ENCODE results near the gene DHX36.

DNA sequence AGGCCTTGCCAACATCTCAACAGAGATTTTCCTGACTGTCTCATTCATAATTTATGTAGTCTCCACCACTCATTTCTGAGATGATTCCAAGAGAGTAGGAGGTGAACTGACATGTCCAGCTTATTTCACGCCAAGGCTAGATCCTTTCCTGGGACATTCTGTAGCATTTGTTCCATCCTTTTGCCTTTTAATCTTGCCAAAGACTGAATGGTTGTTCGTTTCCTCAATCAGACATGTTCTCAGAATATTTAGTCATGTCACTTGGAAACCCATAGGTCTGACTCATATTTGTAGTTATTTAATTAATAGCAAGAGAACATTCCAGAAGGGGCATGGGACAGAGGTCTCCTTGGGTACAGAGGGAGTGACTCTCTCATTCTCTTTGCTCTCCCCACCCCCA, 80.9 kb downstream of the DHX36 start:
- TF ChIP-seq EP300 (IDR thresholded peaks at IDR 0.05; ENCODE audit: borderline replicate concordance) (no peak), RAD21 (IDR thresholded peaks at IDR 0.05; ENCODE audit: low read depth) (no peak), TCF12 (IDR thresholded peaks at IDR 0.05; ENCODE audit: low read depth) (no peak), CEBPB (IDR thresholded peaks at IDR 0.05) (no peak), CREB1 (IDR thresholded peaks at IDR 0.05; ENCODE audit: low read depth) (no peak), TAF1 (IDR thresholded peaks at IDR 0.05; ENCODE audit: low read depth) (no peak)
- TF ChIP-seq, protein P1, sequence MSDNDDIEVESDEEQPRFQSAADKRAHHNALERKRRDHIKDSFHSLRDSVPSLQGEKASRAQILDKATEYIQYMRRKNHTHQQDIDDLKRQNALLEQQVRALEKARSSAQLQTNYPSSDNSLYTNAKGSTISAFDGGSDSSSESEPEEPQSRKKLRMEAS (IDR thresholded peaks at IDR 0.05), result no peak
- TF ChIP-seq, protein P2, sequence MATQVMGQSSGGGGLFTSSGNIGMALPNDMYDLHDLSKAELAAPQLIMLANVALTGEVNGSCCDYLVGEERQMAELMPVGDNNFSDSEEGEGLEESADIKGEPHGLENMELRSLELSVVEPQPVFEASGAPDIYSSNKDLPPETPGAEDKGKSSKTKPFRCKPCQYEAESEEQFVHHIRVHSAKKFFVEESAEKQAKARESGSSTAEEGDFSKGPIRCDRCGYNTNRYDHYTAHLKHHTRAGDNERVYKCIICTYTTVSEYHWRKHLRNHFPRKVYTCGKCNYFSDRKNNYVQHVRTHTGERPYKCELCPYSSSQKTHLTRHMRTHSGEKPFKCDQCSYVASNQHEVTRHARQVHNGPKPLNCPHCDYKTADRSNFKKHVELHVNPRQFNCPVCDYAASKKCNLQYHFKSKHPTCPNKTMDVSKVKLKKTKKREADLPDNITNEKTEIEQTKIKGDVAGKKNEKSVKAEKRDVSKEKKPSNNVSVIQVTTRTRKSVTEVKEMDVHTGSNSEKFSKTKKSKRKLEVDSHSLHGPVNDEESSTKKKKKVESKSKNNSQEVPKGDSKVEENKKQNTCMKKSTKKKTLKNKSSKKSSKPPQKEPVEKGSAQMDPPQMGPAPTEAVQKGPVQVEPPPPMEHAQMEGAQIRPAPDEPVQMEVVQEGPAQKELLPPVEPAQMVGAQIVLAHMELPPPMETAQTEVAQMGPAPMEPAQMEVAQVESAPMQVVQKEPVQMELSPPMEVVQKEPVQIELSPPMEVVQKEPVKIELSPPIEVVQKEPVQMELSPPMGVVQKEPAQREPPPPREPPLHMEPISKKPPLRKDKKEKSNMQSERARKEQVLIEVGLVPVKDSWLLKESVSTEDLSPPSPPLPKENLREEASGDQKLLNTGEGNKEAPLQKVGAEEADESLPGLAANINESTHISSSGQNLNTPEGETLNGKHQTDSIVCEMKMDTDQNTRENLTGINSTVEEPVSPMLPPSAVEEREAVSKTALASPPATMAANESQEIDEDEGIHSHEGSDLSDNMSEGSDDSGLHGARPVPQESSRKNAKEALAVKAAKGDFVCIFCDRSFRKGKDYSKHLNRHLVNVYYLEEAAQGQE (IDR thresholded peaks at IDR 0.05; ENCODE audit: low read depth), result no peak

Data from Ishikawa (cell line).